D721Med (cell line): ENCODE measurements around the gene COL20A1.
A peak's percentile ranks its signal among the peaks of the same experiment; 100 is the strongest.
"Not testable (repeated sequence)": the region's sequence is repeated elsewhere in the genome, so short reads cannot be mapped to it uniquely, and the experiment has no call there.

Experiments used
- DNase-seq: peaks from one replicate; pipeline ENCODE4 v3.0.0; 2011; ENCODE audit warnings: low spot score; ENCODE audit not compliant: insufficient read length
- FAIRE-seq: peaks from 2 replicates; lab custom pipeline; 2011; peaks lifted over from hg19 to GRCh38; lab: Jason Lieb, UNC
- TF ChIP-seq, protein P1 (sequence below): IDR thresholded peaks from 2 replicates; pipeline ENCODE4 v1.5.1; 2012; ENCODE audit warnings: mild to moderate bottlenecking, control low read depth; ENCODE audit not compliant: insufficient read depth; ENCODE audit errors: missing control alignments

COL20A1 gene

DNA sequence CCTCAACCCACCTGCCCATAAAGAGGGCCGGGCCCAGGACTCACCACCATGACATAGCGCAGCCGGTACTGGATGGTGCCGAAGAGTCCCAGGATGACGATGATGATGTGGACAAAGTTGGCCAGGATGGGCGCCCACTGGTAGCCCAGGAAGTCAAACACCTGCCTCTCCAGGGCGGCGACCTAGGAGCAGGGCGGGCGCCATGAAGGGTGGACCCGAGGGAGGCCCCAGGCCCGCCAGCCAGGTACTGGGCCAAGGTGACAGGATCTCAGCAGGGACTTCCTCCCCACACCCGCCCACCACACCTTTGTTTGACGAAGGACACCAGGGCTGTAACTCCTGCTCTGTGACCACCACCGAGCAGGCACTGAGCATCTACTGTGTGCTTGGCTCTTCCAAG is 43.1 kb upstream of the COL20A1 start:
- DNase-seq (no peak), FAIRE-seq (no peak)

DNA sequence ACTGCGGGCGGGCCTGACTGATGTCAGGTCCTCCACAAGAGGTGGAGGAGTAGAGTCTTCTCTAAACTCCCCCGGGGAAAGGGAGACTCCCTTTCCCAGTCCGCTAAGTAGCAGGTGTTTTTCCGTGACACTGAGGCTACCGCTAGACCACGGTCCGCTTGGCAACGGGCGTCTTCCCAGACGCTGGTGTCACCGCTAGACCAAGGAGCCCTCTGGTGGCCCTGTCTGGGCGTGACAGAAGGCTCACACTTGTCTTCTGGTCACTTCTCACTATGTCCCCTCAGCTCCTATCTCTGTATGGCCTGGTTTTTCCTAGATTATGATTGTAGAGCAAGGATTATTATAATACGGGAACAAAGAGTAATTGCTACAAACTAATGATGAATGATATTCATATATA is 41.6 kb upstream of the COL20A1 start:
- DNase-seq: not testable (repeated sequence)
- TF ChIP-seq, protein P1, sequence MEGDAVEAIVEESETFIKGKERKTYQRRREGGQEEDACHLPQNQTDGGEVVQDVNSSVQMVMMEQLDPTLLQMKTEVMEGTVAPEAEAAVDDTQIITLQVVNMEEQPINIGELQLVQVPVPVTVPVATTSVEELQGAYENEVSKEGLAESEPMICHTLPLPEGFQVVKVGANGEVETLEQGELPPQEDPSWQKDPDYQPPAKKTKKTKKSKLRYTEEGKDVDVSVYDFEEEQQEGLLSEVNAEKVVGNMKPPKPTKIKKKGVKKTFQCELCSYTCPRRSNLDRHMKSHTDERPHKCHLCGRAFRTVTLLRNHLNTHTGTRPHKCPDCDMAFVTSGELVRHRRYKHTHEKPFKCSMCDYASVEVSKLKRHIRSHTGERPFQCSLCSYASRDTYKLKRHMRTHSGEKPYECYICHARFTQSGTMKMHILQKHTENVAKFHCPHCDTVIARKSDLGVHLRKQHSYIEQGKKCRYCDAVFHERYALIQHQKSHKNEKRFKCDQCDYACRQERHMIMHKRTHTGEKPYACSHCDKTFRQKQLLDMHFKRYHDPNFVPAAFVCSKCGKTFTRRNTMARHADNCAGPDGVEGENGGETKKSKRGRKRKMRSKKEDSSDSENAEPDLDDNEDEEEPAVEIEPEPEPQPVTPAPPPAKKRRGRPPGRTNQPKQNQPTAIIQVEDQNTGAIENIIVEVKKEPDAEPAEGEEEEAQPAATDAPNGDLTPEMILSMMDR: peak; percentile 21

More for the DNA sequence above, 43.1 kb upstream of the COL20A1 start:
- TF ChIP-seq, protein P1: no peak

DNA sequence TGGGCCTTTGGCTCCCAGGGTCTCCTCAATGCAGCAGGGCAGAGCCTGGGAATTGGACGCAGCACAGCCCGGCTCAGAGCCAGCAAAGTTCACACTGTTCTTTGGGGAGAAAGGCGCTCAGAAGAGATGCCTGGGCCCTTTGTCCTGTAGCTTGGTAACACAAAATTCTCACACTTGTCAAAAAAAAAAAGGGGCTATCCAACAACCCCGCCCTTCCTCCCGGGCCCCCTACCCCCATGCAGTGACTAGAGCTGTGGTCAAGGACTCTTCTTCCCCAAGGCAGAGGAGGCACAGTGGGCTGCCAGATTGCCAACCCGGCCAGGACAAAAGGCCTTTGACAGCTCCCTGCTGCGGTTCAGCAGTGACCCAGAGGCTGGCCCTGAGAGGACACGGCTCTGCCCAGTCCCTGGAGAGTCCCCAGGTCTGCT is 40.7 kb upstream of the COL20A1 start:
- DNase-seq (no peak), FAIRE-seq (no peak)
- TF ChIP-seq, protein P1: no peak

More for the DNA sequence above, 41.6 kb upstream of the COL20A1 start:
- FAIRE-seq: not testable (repeated sequence)

DNA sequence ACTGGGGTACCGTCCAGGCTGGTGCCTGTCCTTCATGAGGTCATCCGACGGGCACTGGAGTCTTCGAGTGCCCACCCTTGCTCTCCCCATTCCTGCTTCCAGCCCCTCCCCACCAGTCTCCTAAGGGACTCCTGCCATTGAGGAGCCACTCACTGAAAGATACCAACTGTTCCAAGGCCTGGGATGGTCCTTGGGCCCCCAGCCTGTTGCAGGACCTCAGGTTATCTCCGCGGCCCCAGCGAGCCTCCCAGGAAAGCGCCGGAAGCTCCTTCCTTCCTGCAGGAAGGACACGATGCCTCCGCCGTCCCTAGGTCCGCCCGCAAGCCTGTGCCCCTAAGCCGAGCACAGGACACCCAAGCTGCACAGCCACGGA is 39.9 kb upstream of the COL20A1 start:
- DNase-seq: no peak
- FAIRE-seq: no peak
- TF ChIP-seq, protein P1: no peak

DNA sequence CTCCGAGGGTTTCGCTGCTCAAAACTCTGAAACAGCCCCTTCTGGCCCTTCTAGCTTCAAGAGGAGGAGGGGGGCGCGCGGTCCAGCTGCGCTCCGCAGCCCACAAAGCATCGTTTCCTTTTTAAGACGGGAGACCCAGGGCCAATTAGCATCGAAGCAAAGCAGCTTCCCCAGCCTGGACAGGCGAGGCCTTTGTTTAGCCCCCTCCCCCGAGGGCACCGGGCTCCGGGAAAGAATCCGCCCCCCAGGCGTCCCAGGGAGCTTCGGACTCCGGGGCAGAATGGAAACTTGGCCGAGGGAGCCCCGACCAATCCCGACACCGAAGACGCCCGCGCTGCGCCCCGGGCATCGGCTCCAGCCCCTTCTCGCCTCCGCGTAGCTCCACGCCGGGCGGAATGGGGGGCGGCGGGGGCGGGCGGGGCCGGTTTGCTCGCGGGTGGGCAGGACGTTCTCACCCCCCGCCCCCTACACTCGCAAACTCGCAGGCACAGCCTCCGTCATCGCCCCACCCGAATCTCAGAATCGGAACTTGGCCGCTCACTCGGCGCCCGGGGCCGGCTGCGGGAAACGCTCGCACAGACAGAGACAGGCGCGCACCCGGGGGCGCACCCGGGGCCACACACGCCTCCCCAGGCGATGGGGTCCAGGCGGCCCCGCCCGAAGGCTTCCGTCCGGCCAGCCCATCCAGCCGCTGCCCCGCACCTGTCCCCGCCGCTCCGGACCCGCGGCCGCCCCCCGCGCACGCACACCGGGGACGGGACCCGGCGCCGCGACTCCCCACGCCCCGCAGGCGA is 39.4 kb upstream of the COL20A1 start:
- DNase-seq (no peak), FAIRE-seq (no peak)
- TF ChIP-seq, protein P1: no peak

DNA sequence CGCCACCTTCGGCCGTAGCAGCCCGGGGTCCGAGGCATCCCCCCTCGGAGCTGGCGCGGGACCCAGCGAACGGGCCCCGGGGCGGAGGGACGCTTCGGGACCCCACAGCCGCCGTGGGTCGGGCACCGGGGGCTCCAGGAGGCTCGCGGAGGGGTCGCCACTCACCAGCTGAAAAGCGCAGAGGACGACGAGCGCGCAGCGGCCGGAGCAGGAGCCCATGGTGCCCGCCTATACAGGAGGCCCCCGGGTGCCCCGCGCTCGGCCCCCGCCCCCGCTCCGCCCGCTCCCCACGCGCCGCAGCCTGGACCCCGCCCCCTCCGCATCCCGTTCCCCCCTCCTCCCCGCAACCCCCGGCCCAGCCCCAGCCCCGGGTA is 38.8 kb upstream of the COL20A1 start, which contains the start of gene NKAIN4:
TSS of gene NKAIN4 (minus strand) at position 232 of the 374 bp plus-strand sequence. CDS start at position 219, 13 bp downstream.
- no peak for FAIRE-seq
- TF ChIP-seq, protein P1: no peak
- no peak for DNase-seq
